SW 1271 (cell line): ENCODE results near the gene CALCOCO1.
"Not testable (repeated sequence)": the region's sequence is repeated elsewhere in the genome, so short reads cannot be mapped to it uniquely, and the experiment has no call there.

Source experiments
- DNase-seq, 2 experiments: peaks; one replicate each; lab custom pipeline; 2025; lab: John Stamatoyannopoulos, UW

CALCOCO1 gene, protein sequence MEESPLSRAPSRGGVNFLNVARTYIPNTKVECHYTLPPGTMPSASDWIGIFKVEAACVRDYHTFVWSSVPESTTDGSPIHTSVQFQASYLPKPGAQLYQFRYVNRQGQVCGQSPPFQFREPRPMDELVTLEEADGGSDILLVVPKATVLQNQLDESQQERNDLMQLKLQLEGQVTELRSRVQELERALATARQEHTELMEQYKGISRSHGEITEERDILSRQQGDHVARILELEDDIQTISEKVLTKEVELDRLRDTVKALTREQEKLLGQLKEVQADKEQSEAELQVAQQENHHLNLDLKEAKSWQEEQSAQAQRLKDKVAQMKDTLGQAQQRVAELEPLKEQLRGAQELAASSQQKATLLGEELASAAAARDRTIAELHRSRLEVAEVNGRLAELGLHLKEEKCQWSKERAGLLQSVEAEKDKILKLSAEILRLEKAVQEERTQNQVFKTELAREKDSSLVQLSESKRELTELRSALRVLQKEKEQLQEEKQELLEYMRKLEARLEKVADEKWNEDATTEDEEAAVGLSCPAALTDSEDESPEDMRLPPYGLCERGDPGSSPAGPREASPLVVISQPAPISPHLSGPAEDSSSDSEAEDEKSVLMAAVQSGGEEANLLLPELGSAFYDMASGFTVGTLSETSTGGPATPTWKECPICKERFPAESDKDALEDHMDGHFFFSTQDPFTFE

DNA sequence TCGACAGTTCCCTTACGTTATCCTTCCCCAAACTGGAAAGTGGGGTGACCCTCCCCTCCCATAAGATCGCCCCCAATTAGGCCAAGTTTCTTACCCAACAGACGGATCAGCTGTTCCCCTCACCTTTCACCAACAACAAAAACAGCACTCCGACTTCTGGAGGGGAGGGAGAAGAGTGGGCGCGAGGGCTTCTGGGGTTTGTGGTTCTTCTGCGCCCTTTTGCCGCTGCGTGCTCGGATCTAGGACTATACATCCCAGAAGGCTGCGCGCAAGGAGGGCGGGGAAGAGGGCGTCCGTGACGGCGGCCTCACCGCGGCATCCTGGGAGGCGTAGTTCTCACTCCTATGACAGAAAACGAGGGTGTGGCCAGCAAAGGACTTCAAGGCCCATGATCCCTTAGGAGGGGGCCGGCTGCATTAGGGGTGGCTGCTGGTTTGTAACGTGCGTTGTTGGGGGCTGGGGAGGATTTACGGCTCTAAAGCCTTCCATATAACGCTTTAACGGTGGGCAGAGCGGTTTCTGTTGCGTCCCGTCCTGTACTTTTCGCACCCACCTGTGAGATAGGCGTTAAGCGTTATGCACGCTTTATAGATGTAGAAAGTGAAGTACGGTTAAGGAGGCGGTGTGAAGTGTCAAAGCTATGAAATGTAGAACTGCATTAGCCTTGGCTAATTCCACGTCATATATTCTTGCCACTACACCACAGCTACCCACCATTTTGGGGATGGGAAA is at the start of gene CALCOCO1:
TSS of gene CALCOCO1 (minus strand) at position 143 of the 732 bp plus-strand sequence. CDS start 2,210 bp downstream, outside the sequence.
- peak; percentile 87 to 98 for DNase-seq

DNA sequence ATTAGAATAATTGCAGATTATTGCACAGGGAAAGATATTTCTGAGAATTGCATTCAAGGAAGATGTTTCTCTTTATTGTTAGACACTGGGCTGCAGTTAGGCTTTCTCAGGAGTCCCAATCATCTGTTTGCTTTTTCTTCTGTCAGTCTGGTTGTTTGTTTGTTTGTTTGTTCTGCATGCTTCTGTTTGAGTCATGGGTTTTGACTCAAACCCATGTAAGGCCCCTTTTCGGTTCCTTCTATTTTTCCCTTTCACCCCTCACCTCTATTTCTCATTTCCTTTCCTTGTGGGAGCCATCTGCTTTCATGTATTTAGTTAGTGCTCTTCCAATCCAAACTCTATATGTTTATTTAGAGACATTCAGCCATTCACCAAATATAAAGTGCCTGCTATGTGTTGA is 49.6 kb upstream of the CALCOCO1 start:
- DNase-seq: no peak

DNA sequence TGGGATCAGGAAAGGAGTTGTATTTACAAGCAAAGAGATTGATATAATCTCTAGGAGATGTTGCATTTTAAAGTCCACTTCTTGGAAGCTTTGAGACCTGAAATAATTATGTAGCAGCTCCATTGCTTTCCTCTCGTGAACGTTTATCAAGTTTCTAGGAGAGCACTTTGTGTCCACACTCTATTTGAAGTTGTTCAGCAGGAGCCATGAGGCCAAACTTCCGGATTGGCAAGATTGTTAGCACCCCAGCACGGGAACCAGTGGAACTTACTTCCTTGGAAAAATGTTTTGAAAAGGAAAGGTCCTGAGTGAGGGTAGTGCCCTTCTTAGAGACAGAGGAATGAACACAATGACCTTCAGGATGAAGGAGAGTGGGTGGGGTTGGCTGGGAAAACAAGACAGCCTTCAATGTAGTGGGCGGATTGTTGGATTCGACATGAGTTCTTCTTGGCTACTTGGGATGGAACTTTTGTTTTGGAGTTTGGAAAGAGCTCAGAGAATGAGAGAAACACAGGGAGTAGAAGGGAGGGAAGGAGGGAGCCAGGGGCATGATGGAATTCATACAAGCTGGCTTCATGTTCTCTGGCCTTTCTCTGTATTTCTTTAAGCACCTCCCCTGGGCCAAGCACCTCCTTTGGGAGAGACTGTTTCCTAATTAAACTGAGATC is 48.4 kb upstream of the CALCOCO1 start:
- no peak for DNase-seq

DNA sequence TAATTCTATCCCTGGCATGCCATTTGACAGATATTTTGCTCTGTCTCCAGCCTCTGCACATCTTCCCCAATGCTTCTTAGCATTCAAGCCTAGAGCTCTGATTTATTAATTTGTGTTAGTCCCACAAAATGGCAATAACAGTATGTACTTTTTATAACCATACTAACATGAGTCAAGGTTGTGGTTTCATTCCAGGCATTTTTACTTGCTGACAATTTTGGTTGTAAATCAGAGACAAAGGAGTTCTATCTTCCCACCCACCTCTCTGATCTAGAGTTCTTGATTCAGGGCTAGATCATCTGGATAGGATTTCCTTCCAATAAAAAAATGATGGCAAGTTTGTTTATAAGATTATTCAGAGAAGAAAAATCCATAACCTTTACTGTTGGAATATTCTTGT is 43.0 kb upstream of the CALCOCO1 start:
- peak; percentile 16 to 77 for DNase-seq

DNA sequence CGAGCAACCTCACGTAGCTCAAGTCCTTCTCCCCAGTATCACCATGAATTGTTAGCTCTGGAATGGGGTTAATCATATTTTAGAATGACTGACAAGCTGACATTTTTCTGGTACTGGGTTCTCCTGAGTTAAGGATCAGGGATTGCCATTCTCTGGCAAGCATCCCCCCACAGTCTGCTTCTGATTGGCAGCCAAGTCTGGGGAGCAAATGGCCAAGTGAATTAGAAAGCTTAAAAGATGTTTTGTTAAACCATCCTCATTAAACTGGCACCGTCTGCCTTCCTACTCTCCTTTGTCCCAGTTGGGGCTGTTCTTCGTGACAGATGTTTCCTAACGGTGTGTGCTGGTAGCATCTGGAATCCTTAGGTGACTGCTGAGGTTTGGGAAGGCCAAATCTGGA is 41.7 kb upstream of the CALCOCO1 start:
- no peak for DNase-seq

DNA sequence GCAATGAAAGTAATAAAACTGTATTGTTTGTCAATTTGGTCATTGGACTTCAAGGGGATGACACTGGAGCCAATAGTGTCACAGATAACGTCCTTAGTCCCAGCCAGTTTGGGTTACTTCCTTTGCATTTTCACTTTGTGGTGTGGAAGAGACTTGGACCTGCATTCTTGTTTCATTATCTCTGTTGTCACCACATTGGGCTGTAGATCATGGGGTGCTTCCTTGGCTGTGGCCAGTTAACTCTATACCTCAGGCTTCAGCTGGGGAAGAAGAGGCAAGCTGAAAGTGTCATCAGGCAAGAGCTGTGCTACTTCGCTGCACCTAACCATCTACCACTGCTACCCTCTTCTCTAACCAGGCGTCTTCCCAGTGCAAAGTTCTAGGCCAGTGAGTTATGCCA is 39.6 kb upstream of the CALCOCO1 start:
- no peak for DNase-seq

DNA sequence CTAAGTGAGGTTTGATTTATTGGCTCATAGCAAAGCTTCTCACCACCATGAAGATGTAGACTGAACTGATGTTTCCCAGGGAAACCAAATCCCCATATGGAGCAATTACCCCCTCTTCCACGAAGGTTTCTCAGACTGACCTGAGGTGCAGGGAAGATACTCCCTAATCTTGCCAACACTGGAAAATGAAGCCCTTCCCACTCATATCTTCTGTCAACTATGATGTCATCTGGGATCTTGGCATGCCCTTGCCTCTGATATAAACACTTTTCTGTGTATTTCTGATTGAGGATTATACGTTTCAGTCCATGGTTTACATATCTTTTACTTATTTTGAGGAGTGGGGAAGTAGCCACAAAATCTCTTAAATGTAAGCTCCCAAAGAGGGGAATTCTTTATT is 38.6 kb upstream of the CALCOCO1 start:
- DNase-seq: no peak

DNA sequence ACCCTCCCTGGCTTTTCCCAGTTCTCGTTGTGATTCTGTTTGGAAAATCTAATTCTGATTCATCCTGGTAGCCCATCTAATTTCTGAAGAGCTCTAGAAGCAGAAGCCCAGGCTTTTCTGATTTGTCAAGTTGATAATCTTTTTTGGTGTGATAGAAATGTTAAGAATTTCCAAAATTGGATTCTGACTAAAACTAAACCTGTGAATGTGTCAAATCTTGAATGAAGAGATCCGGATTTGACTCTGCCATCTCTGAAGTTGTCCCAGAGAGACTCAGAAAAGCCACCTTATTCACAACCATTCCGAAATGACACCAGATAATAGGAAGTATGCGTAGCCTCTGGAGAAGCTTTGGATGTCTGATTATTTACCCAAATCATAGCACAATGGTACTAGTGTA is 37.4 kb upstream of the CALCOCO1 start:
- DNase-seq: no peak

DNA sequence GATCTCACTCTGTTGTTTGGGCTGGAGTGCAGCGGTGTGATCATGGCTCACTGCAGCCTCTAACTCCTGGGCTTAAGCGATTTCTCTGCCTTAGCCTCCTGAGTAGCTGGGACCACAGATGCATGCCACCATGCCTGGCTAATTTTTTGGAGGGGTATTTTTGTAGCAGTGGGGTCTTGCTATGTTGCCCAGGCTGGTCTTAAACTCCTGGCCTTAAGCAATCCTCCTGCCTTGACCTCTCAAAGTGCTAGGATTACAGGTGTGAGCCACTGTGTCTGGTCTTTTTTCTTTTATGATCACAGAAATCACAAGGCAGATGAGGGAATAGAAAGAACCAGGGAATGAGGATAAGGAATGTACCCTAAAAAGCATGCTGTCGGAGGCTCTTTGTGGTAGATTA is 35.5 kb upstream of the CALCOCO1 start:
- not testable (repeated sequence) for DNase-seq

DNA sequence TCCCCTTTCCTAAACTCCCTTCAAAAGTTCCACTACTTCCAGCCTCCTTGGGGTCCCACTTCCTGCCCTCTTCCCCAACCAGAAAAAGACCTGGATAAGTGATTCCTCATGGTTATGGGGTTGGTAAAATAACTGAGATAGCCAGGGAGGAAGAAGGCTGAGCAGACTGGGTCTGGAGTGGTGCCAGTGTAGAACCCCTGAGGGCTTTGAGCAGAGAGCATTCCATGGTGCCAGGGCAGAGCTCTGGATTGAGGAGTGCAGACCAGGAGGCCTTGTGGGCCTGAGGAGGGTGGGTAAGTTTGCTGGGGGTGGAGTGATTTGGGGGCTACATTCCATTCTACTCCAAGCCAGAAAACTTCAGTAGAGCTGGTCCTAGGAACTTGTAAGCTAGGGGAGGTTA is 34.1 kb upstream of the CALCOCO1 start:
- DNase-seq: no peak

DNA sequence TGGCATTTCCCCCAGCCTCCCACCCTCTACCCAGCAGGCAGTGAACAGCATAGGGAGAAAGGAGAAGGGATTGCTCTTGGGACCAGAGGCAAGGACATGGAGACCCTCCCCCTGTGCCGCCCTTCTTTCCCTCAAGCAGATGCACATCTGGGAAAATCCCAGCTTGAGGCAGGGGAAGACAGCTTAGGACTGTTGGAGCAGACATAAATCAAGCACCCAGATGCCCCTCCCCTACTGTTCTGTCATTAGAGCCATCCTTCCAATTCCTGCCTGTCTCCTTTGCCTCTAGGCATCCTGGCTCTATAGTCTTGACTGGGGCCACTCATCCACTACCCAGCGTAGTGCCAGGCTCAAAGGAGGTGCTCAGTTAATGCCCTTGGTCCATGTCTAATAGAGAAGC is 32.0 kb upstream of the CALCOCO1 start:
- DNase-seq: no peak

DNA sequence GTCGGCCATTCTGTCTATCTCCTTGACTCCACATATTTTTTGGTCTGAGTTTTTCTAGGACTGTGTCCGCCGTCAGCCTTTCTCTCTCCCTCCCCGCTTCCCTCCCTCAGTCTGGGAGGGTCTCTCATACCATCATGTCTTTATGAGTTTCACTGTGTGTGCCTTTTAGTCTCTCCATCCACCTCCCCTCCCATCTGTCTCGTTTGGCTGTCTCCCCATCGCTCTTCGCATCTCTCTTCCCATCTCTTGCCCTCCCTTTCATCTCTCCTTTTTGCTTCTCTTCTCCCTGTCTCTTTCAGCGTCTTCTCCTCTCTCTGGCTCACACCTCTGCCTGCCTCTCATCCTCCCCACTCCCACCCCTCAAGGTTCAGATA is 31.5 kb upstream of the CALCOCO1 start:
- no peak for DNase-seq

DNA sequence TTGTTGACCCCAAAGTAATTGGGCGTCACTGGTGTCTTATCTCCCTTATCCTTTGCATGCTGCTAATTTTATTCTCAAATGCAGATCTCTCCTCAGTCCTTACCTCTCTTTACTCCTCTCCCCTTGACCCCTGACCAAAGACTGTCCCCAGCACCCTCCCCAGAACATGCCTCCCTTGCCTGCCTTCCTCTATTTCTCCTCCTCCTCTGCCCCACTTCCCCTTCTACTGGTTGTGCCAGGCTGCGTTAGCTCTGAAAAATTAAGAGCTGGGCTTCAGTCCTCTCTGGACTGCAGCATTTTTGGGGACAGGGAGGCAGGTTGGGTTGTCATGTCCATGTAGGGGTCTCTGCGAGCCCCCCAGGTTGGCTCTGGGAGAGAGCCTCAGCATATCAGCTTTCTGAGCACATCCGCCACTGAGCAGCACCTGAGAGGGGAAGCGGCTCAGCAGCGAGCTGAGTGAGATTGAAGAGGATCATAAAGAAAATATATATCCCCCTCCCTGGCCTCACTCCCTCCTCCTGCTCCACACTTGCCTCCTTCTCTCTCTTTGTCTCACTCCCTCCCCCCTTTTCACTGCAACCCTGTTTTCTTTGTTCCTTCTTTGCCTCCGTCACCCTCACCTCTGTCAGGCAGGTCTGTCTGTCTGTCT is 31.0 kb upstream of the CALCOCO1 start:
- DNase-seq: no peak

DNA sequence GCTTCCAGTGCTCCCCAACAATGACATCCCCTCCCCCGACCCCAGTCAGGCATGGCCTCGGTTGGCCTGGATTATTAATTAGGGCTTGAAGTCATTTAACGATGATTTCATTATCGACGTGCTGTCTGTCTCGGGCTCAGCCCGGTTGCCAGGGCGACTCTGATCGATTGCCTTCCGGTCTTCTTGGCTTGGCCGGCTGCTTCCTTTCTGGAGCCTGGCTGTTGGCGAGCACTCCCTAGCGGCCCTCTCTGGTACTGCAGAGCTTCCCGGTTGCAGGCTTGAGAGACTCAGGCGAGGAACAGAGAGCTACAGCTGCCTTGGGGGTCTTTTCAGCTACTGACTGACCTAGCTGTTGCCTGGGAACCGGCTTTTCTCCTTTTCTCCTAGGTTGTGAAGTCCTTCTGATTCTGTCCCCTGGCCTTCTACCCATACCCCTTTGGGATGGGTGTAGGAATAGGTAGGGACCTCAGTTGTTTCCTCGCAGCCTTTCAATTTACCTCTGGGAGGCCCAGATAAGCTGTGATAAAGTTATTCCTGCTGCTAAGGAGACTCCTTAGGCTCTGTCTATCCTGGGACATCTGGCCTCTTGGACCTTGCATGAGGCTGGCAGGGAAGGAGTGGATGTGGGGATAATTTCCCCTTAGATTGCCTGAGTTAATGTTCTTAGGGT is 30.0 kb upstream of the CALCOCO1 start:
- peak; percentile 15 to 23 for DNase-seq

DNA sequence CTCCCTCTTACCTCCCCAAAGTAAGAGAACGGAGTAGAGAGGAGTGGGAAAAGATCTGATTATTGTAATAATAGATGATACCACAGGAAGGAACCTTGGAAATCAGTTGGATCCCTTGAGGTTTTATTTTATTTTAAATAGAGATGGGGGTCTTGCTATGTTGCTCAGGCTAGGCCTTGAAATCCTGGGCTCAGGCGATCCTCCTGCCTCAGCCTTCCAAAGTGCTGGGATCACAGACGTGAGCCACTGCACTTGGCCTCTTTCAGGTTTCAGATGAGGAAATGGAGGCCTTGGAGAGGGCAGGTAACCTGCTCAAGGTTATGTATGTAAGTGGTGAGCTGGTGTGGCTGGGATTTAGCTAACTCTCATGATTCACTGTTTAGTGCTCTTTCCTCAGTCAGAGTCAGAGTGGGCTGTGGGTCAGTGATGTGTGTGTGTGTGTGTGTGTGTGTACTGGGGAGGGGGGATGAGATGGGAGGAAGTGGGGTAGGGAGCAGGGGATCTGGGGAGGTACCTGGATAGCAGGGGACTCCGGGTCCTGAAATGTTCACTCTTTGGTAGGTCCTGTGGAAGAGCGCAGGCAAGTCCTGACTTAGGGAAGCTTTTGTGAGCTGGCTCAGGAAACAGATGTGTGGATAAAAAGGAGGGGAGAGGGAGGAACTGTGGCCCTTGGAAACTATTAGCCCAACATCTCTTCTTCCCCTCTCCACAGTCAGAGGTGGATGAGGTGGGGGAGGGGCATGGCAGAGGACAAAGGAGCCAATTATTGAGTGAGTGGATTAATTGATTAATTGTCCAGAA is 29.2 kb upstream of the CALCOCO1 start:
- DNase-seq: no peak

DNA sequence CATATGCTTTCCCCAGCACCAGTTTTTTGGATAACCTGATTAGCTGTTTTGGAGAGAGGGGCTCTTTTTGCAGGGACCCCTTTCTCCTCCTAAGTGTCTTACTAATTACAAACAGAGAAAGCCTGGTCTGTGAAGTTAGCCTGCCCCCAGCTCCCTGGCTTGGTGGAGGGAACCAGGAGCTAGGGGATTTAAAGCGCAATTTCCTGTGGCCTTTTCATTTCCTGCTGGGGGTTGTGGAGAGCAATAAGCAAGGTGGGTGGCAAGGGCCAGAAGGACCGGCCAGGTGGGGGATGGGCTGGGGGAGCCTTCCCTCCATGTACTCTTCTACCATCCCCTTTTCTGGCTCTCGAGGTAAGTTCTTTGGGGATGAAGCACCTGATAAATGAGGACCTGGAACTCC is 28.6 kb upstream of the CALCOCO1 start:
- no peak for DNase-seq

DNA sequence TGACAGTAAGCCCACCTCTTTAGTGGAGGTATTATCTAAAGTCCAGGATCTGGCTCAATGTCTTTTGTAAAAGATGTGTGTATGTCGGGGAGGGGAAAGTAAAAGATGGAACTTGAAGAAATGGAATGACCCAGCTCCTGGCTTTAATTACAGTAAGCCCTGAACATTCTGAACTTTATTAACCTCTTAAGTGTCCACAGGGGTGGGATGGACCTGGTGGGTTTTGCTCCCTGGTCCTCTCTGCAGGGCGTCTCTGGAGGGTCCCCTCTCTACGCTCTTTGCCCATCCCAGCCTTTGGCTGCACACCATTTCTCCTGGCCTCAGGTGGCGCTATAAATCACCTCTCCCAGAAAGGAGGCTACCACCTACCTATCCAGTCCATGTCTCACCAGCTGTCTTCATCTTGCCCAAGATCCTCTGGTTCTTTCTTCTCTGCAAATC is 28.2 kb upstream of the CALCOCO1 start:
- DNase-seq: no peak

DNA sequence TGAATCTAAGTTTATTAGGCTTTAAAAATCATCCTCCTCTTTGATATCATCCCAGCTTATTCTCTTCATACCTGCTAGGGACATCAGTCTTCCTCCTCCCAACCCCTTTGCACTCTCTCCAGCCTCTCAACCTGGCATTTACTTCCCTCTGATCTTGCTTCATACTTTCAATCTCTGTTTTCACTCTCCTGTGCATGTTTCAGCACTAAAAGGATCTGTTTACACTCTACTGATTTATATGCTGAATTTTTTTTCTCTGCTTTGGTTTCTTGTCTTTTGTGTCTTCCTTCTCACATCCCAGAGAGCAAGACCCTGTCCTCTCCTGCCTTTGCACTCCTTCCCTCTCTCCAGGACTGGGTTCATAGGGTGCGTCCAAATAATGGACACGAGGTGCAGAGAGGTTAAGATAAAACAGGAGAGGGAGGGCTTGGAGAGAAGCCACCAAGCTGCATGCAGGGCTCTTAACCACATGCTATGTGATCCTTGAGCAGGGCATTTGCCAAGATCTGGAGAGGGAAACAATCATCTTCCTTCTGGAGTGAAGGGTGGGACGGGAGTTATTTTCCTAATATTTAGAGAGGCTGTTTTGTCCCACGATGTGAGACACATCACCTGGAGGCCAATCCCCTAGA is 27.5 kb upstream of the CALCOCO1 start:
- DNase-seq: no peak

DNA sequence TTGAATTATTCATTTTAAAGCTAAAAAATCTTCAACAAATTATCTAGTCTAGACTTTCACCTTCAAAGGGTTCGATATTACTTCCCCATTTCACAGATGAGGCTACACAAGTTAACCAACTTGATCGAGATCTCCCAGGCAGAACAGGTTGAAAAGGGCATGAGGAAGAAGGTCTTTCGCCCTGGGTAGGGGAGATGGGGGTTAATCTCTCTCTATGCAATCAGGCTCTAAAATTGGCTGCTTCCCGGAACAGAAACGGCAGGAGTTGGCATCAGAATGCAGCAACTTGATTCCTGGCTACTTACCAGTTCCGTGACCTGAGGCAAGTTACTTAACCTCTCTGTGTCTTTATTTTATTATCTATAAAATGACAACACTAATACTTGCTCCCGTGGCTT is 26.9 kb upstream of the CALCOCO1 start:
- DNase-seq: no peak

DNA sequence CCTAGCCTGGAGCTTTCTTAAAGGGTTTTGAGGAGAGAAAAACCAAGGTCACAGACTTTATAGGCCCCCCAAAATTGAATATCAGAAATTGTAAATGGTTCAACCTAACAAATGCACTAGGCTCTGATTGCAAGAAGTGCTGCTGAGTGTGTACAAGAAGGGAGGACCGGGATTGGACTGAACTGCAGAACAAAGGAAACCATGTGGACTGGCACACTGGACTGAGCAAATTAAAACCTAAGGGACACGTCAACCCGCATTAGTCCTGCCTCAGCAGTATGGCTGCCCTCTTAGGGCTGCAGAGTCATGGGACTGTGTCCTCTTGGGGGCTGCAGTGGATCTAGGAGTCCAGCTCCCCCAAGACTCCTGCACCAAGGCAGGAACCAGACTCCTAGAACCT is 25.4 kb upstream of the CALCOCO1 start:
- DNase-seq: no peak
